ENCODE results near the gene TMEM59.
"Not testable (repeated sequence)": the region's sequence is repeated elsewhere in the genome, so short reads cannot be mapped to it uniquely, and the experiment has no call there.

Gene TMEM59, protein sequence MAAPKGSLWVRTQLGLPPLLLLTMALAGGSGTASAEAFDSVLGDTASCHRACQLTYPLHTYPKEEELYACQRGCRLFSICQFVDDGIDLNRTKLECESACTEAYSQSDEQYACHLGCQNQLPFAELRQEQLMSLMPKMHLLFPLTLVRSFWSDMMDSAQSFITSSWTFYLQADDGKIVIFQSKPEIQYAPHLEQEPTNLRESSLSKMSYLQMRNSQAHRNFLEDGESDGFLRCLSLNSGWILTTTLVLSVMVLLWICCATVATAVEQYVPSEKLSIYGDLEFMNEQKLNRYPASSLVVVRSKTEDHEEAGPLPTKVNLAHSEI

DNA sequence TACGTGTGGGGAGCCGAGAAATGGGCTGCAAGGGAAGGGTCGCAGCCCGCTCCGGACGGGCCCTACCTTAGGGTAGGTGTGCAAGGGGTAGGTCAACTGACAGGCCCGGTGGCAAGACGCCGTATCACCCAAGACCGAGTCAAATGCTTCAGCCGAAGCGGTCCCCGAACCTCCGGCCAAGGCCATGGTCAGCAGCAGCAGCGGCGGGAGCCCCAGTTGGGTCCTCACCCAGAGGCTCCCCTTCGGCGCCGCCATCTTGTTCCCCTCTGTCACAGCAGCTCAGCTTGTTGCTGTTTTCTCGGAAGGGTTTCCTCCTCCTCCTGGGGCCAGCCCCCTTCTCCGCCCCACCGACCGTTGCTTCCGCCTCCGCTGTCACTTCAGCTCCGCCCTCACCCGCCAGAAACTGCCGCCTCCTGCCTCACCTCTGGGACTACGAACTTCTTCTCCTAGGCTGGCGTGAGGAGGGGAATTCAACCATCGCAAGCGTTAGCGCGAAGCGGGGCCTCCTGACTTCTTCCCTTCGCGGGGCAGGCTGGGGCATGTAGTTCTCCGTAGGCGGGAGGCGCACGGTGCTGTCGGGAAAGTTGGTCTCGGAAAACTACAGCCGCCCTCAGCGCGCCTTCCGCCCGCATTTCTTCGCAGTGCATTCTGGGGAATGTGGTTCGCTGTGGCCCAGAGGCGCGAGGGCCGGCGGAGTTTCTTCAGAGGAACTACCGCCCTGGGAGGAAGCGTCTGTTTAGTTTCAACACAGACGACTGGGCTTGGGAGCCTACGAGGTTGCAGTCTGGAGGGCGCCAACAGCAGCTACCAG lies at the start of gene TMEM59, which contains the start of gene TCEANC2:
TSS of gene TMEM59 (minus strand) at position 271 of the 811 bp plus-strand sequence. CDS start at position 255, 16 bp downstream.
TSS of gene TCEANC2 (plus strand) at position 675 of the 811 bp plus-strand sequence. CDS start 815 bp downstream, outside the sequence.
- DNase-seq (ENCODE audit: low read depth) = peak; percentile 96

DNA sequence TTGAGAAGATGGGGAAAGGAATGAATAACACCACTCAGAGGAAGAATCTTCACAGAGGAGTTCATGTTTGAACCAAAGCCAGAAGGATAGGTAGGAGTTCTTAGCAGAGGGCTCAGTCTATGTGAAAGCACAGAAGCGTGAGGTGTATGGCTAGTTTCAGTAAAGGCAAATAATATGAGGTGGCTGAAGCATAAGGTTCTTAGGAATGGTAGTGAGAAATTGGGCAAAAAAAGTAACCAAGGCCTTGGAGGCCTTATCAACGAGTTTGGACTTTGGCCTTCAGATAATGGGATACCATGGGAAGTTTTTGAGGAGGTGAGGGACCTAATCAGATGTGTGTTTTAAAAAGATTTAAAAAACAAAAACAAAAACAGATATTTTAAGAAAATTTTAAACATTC lies 47.5 kb upstream of the TMEM59 start:
- DNase-seq (ENCODE audit: low read depth) = no peak

DNA sequence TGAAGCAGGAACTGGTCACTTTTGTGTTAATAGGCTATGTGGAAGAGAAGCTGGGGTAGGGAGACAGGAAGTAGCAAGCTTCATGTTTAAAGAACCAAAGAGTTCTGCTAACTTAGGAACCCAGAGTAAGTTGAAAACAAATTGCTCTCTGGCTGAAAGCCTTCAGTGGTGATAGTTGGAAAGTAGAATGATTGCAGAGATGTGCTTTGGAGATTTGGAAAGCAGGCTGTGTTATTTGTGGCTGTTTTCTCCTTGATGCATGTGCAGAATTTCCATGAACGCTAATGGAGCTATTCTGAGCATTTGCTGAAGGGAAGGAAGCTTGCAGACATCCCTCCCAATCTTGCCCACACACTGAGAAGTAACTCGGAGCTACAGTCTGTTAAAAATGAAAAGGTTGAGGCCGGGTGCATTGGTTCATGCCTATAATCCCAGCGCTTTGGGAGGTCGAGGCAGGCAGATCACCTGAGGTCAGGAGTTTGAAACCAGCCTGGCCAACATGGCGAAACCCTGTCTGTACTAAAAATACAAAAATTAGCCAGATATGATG lies 46.1 kb upstream of the TMEM59 start:
- no peak for DNase-seq (ENCODE audit: low read depth)

DNA sequence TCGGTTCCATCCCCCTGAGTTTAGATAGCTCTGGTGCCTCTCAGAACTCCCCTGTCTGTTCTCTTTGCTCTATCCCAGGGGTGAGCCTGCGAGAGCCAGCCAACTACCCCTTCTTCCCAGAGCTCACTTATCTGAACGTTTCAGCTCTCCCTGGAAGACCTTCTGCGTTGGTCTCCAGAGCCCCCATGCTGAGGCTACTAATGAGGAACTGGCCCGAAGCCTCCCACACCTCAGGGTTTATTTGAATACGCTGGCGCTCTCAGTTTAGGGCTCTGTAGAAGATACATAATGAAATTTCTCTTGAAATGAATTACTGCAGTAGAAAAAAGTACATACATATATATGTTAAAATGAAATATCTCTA lies 43.9 kb upstream of the TMEM59 start:
- DNase-seq (ENCODE audit: low read depth) = no peak

DNA sequence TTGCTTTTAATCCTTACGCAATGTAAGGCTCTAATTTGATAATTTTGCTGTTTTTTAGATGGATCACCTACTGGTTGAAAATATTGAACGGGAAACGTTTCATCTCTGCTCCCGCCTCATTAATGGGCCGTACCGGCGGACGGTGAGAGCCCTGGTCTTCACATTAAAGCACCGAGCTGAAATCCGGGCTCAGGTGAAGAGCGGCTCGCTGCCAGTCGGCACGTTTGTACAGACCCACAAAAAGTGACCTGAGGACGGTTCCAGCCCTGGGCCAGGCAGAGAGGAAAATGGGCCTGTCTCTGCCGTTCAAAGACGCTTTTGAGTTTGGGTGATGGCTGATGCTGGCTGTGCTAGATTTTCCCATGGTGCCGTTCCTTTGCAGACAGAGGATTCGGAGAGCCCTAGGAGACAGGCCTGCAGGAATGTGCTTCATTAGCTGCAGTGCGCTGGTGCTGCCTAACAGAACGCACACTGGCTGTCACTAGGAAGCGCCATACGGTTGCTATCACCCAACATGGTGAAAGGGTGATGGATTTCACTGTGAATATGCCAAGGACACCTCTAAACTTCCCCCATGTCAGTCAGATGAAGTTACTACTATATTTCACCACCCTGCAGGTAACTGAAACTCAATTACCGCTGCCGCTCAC lies 43.3 kb upstream of the TMEM59 start:
- DNase-seq (ENCODE audit: low read depth) = no peak

DNA sequence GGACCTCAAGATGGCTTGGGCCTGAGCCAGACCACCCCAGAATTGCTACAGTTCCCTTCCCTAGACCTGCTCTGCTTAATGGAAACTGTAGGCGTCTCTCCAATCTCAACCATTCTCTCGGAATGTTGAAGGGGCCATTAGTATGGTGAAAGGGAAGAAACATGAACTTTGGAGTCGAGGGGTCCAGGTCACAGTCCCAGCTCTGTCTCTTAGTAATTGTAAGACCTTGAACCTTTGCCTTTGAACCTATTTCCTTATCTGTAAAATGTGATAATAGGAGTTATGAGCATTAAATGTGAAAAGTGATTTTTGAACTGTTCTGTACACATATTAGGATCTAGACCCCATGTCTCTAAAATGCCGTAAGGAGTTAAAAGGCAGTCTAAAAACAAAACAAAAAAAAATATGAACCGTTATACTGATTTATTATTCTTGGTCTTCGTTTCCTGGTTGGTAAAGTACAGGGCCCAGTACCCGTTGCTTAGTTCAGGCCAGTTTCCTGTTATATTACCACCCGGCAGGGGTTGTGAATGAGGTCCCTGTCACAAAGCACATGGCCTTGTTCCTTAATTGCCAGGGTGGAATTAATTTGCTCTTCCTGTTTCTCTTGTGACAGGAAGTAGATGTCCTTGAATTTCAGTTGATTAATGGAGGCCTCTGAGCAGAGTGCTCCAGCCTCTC lies 42.7 kb upstream of the TMEM59 start:
- no peak for DNase-seq (ENCODE audit: low read depth)

DNA sequence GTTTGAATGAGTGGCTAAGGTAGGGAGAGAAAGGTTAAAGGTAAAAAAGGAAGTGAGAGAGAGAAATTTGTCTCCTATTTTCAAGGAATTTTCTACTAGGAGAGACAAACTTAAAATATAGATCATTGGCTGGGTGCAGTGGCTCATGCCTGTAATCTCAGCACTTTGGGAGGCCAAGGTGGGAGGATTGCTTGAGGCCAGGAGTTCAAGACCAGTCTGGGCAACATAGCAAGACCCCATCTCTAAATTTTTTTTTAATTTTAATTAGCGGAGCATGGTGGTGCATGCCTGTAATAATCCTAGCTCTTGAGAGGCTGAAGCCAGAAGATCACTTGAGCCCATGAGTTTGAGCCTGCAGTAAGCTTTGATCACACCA lies 41.7 kb upstream of the TMEM59 start:
- DNase-seq (ENCODE audit: low read depth) = not testable (repeated sequence)

DNA sequence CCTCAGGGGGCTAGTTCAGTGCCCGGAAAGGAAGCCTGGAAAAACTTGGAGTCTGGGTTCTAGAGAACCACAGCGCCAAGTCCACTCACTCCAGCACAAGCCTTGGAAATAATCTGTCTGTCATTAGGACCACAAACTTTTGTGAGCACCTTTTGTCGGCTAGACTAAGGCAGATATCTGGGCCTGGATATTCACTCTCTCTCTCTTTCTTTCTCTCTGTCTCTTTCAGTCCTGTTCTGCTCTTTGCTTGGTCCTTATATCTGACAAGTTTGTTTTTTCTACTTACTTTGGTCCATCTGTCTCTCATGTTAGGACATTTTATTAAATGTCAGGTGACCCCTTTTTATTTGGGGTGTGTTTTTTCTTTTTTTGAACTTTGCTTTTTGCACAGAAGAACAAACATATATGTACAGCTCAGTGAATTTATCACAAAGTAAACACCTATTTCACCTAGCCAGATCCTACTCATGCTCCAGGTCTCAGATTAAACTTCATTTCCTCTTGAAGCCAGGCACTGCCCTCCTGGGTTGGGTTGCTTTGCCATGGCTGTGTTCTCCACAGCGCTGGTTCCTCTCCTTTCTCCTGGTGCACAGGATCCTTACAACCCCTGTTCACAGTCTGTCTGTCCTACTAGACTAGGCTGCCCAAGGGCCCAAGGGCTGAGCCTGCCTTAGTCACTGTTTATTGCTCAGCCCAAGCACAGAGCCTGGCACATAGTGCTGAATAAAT lies 41.2 kb upstream of the TMEM59 start:
- DNase-seq (ENCODE audit: low read depth) = no peak

DNA sequence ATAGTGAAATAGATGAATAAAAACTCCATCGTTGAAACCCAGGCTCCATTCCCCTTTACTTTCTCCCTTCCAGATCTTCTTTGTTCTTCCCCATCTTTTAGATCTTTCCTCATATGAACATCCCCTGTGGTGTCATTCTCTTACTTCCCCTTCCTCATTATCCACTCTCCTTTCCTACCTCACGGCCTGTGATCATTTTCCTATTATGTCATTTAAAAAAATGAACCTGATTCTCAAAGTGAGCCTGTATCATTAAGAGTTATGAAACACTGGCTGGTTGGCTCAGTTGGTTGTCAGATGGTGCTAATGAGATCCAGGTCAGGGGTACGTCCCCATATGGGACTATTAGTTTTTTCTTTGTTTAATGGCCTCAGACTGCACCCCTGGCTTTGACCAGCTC lies 38.7 kb upstream of the TMEM59 start:
- no peak for DNase-seq (ENCODE audit: low read depth)

DNA sequence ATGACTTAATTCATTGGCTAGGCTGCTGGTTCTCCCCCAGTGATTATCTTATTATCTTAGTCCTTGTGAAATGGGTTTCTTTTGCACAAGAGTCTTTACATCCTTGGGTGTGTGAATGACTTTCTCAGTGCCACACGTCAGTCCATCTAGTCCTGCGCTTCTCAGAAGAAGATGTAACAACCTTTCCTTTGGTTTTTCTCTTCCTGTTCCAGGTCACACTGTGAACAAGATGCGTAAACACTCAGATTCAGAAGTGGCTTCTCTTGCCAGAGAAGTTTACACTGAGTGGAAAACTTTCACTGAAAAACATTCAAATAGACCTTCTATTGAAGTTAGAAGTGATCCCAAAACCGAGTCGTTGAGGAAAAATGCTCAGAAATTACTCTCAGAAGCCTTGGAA lies 35.4 kb upstream of the TMEM59 start:
- no peak for DNase-seq (ENCODE audit: low read depth)

DNA sequence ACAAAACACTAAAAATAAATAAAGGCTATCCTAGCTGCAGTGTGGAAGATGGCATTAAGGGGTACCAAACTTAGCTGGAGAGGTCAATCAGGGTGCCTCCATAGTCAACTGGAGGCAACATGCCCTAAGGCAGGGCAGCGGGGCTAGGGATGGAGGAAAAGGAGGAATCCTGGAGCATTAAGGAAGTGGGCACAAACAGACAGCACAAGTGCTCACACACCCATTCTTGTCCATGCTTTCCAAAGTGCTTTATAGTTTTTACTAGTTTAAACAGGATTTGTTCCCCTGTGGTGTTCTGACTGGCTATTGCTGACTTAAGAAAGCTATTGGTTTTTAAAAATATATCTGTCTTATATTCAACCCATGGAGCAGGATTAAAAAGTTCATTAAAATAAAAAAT lies 33.8 kb upstream of the TMEM59 start:
- no peak for DNase-seq (ENCODE audit: low read depth)

DNA sequence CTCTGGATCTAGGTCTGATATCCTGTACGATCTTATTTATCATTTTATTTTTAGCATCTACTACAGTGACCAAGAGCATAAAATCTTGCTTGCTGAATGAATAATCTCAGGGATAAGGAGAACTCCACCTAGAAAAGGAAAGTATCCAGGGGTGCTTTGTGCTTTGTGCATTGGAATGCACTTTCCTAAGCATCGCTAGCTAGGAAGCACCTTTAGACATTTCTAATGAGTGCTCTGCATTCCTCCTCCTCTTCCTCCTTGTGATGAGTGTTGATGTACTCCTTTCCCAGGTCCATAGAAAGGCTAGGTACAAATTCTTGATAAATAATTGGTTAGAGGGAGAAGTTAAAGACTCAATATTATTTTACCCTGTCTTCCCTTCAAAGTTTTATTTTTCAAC lies 31.8 kb upstream of the TMEM59 start:
- no peak for DNase-seq (ENCODE audit: low read depth)

DNA sequence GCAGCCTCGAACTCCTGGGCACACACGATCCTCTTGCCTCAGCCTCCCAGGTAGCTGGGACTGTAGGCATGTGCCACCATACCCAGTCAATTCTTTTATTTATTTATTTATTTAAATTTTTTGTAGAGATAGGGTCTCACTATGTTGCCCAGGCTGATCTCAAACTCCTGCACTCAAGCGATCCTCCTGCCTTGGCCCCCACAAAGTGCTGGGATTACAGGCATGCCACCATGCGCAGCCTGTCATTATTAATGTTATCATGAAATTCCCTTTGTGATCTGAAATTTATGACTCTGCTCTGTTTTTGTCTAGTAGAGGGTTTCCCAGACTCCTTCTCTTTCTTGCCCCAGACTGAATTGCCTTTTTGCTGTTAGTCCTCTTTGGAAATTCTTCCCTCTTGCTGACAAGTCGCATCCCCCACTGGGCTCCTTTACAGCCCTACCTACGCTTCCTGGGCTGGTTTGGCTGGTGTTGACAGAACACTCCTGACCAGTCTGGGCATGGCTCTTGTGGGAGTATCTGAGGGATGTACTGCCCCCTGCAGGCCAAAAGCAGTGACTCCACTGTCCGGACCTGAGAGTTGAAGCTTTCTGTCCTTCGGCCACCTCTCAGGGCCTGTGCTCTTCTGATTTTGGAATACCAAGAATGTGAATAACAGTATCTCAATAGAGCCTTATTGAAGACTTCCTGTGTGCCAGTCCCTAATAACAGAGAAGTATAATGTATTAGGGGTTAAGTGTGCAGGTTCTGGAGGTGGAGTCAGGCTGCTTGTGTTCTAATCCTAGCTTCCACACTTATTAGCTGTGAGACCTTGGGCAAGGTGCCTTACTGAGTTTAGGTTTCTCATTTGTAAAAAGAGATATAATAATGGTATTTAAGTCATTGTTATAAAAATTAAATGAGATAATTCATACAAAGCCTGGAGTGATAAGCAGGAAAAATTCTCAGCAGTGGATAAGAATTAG lies 28.6 kb upstream of the TMEM59 start:
- peak; percentile 11 for DNase-seq (ENCODE audit: low read depth)

DNA sequence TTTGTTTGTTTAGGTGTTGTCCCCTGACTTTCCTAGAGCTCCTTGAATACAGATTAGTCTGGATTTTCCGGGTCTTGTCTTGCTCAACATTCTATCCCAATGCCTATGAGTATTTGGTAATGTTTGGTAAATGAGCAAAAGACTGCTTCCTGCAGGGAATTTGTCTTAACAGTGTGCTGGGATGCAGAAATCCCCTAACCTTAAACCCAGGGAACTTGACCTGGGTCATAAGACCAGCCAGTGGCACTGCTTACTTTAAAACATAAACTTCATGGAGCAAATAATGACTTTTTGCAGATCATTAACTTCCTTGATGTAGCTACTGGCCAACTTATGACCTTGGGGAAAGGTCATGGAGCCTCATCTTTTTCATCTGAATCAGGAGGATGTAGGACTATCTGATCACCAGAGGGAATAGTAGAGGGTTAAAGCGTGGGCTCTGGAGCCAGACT lies 27.6 kb upstream of the TMEM59 start:
- DNase-seq (ENCODE audit: low read depth) = no peak

DNA sequence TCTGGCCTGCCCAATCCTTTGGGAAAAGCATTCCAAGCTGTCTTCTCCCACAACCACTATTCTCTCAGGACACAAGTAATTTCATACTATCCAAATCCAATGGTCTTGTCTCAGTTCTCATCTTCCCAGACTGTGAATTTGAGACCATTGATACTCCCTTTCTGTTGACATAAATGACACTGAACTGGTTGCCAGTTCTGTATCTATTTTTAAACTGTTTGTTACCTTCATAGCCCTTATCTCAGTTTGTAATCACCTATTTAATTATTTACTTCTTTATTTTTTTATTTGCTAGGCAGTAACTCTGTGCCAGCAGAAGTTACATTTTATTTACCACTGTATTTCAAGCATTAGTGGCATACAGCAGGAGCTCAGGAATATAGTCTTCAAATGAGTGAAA lies 24.4 kb upstream of the TMEM59 start:
- DNase-seq (ENCODE audit: low read depth) = no peak

DNA sequence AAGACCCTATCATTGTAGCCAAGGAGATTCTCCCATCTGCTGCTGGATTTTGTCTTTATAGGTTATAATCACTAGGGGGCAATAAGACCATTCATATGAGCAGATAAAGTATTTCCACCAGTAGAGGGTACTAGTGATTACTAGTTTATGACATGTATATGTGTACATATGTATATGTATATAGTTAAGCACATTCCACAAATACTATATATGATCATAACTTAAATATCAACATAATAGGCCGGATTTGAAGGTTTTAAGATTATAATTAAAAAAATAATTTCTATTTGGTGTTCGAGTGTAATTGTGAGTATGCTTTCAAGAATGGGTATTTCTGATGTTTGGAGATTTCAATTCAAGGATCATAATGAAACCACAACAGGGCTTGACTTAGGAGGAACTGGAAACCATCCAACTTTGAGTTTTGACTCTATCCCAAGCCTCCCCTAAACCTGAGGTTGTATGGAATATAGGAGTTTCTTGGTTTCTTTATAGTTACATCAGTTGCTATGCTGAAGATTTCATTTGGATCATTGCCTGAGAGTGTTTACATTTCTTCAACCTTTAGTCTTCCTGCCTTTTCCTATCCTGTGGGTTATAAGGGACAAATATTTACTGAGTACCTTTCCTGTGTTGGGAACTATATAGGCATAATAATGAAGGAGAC lies 17.3 kb upstream of the TMEM59 start:
- DNase-seq (ENCODE audit: low read depth) = peak; percentile 47

DNA sequence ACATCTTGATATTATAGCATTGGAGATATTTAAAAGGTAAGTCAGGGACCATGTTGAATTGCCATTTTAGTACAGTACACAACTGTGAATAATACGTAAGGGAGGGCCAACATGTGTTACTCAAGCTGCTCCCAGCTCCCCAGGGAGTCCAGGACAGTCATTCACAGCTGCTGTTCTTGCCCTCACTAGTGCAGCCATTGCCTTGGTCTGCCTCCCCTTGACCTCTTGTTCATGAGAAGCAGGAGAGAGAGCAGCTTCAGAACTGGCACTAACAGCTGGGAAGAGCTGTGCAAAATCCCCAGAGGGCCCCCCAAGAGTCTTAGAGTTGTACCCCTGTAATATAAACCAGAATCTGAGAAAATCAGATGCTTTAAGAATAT lies 16.8 kb upstream of the TMEM59 start:
- no peak for DNase-seq (ENCODE audit: low read depth)

DNA sequence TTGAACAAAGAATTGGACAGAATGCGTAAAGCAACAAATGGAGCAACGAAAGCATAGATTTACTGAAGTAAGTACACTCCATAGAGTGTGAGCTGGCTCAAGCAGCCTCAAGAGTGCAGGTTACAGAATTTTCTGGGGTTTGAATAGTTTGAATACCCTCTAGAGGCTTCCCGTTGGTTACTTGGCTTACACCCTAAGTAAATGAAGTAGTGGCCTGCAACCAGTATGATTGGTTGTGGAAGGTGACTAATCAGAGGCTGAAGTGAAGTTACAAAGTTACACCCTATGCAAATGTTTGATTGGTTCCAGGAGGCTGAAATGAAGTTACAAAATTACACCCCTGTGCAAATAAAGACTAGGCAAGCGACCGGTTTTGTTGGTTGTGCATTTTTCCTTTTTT lies 11.3 kb upstream of the TMEM59 start:
- no peak for DNase-seq (ENCODE audit: low read depth)

DNA sequence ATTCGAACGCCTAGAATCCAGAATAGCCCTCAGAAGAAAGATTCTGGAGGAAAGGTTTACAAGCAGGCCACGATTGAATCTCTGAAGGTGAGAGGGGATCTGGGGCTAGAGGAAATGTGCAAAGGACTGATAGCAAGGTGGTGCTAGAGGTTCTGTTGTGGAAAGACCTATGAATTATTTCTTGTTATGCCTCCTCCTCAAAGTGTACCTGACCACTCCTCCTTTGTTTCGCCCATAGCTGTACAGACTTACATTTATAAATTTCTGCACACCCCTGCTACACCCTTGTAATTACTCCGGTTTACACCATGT lies 1.4 kb upstream of the TMEM59 start:
- no peak for DNase-seq (ENCODE audit: low read depth)

Measured in HS-5 (cell line).